Measurements from ENCODE around the gene CDC42EP1.

The CDC42EP1 gene

GRCh38 chr22:37616201-37617083 is 56.2 kb downstream of the CDC42EP1 start:
- DNase-seq: no peak

GRCh38 chr22:37617431-37617830 is 57.2 kb downstream of the CDC42EP1 start:
- no peak for DNase-seq

GRCh38 chr22:37618072-37618656 is 57.9 kb downstream of the CDC42EP1 start:
- no peak for DNase-seq

GRCh38 chr22:37618674-37619073 is 58.4 kb downstream of the CDC42EP1 start:
- DNase-seq: no peak
